Measurements from ENCODE around the gene SMURF2. TPM values are rescaled to one million over a fixed set of nuclear protein-coding genes. Genes with fewer than 3 reads are reported as not detected.
"Not testable (repeated sequence)": the region's sequence is repeated elsewhere in the genome, so short reads cannot be mapped to it uniquely, and the experiment has no call there.

Gene SMURF2
- polyA plus RNA-seq, 4 donors: 8.0 to 20.1 (median 12.9) TPM

DNA sequence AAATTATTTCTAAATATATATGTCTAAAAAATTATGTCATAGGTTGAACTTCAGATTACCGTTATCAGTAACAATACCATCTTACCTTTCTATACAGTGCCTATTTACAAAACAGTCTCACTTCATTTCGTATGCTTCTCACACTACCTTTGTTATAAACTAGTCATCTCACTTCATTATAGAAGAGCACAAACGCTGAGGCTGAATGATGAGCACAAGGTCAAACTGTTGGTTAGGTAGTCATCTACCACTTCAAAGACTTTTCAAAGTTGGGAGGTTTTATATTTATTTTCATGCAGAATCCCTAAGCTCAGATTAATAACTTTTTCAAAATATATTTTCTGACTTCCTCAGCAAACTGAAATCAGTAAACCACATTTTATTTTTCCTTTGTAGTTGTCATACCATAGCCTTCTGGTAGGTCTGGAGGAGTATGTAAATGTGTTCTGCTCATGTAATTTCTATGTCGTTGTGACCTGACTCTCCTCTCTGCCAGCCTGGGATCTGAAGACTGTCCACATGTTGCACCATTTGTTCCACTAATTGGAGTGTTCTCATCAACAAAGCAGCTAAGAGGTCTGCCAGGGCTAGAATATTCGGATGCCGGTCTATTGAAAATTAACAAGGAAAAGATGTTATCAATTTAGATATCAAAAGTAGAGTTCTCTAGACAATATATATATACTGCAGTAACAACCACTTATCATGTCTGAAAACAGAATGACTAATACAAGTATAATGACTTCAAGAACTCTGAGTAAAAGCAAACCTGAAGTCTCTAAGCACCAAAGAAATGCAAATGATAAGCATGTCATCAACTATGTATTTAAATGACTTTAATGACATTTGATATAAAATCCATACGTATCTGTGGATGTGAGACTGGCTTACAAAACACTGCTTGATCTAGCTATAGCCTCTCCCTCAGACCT is 81.5 kb downstream of the SMURF2 start:
- WGBS, 3 donors: 72 to 76% (median 73%) methylated on average over 7 of the region's 7 CpGs
- Histone ChIP-seq H3K27ac (ENCODE audit: low read depth in 1 of 3, low read length in 2 of 3) (no peak overlapping the region), H3K36me3 (ENCODE audit: control insufficient read depth in 3 of 3, insufficient read depth in 2 of 3, low read depth in 1 of 3, low read length in 3 of 3) (peaks cover 5 to 29% (median 8%) of the 10 kb centered on the region in 3 donors), H3K9me3 (ENCODE audit: control insufficient read depth in 2 of 2, insufficient read depth in 1 of 2, low read depth in 1 of 2, low read length in 1 of 2) (no peaks in the 10 kb centered on the region), H3K4me1 (ENCODE audit: control insufficient read depth in 3 of 3, insufficient read depth in 2 of 3, low read depth in 1 of 3, low read length in 2 of 3) (no peaks in the 10 kb centered on the region), H3K4me3 (ENCODE audit: low read depth in 1 of 3, low read length in 3 of 3) (no peak overlapping the region), H3K27me3 (ENCODE audit: control insufficient read depth in 3 of 3, insufficient read depth in 3 of 3, low read length in 3 of 3) (no peaks in the 10 kb centered on the region)
- no peak for FAIRE-seq
- DNase-seq: no peak

DNA sequence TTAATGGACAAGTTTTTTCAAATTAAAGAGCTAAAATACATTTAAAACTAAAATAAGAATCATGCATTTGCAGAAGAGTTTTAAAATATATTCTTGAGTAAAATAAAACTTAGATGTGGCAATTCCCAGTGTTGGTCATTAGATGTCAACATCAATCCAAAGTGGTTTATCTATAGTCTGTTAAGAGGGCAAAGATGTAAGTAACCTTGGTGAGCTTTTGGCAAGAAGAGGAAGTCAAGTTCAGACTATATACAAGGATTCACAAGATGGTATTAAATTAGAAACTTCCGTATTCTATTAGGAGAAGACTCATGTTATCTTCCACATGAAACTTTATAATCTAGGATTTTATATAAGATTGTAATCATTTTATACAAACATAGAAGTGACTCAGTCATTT is 82.2 kb downstream of the SMURF2 start:
- DNase-seq (no peak), FAIRE-seq (no peak)
- H3K36me3 ChIP-seq (ENCODE audit: control insufficient read depth in 3 of 3, insufficient read depth in 2 of 3, low read depth in 1 of 3, low read length in 3 of 3): peaks cover 5 to 32% (median 8%) of the 10 kb centered on the region in 3 donors
- 89 to 100% (median 90%) methylated on average over 1 of the region's 1 CpG for WGBS, 3 donors
- H3K27ac ChIP-seq (ENCODE audit: low read depth in 1 of 3, low read length in 2 of 3): no peak overlapping the region
- H3K4me1 ChIP-seq (ENCODE audit: control insufficient read depth in 3 of 3, insufficient read depth in 2 of 3, low read depth in 1 of 3, low read length in 2 of 3): no peaks in the 10 kb centered on the region
- no peaks in the 10 kb centered on the region for H3K9me3 ChIP-seq (ENCODE audit: control insufficient read depth in 2 of 2, insufficient read depth in 1 of 2, low read depth in 1 of 2, low read length in 1 of 2)
- H3K4me3 ChIP-seq (ENCODE audit: low read depth in 1 of 3, low read length in 3 of 3): no peak overlapping the region
- H3K27me3 ChIP-seq (ENCODE audit: control insufficient read depth in 3 of 3, insufficient read depth in 3 of 3, low read length in 3 of 3): no peaks in the 10 kb centered on the region

GRCh38 chr17:64577025-64577424 is 85.1 kb downstream of the SMURF2 start:
- H3K4me3 ChIP-seq (ENCODE audit: low read depth in 1 of 3, low read length in 3 of 3); H3K9me3 ChIP-seq (ENCODE audit: control insufficient read depth in 2 of 2, insufficient read depth in 1 of 2, low read depth in 1 of 2, low read length in 1 of 2); FAIRE-seq; H3K27ac ChIP-seq (ENCODE audit: low read depth in 1 of 3, low read length in 2 of 3); H3K27me3 ChIP-seq (ENCODE audit: control insufficient read depth in 3 of 3, insufficient read depth in 3 of 3, low read length in 3 of 3); DNase-seq; H3K4me1 ChIP-seq (ENCODE audit: control insufficient read depth in 3 of 3, insufficient read depth in 2 of 3, low read depth in 1 of 3, low read length in 2 of 3): not testable (repeated sequence)
- H3K36me3 ChIP-seq (ENCODE audit: control insufficient read depth in 3 of 3, insufficient read depth in 2 of 3, low read depth in 1 of 3, low read length in 3 of 3): peaks cover 2 to 28% (median 3%) of the 10 kb centered on the region in 3 donors
- 96 to 98% (median 96%) methylated on average over 4 of the region's 4 CpGs for WGBS, 3 donors

DNA sequence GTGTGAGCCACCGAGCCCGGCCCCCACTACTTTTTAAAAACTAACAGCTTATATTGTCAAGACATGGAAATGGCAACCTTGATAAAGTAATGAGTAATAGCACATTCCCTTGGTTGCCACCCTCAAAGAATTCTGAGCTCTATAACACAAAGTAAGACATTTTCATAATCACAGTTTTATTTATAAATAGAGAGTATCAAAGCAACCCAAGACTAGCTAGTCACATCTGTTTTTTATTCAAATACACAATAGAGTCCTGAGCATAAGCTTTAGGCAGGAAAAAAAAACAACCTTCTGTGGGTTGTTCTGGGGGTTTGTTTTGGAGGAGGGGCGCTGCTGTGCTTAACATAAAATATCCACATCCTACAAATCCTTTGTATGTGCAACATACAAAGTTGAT is 86.7 kb downstream of the SMURF2 start:
- 95 to 98% (median 96%) methylated on average over 3 of the region's 3 CpGs for WGBS, 3 donors
- no peak for FAIRE-seq
- no peak overlapping the region for H3K4me3 ChIP-seq (ENCODE audit: low read depth in 1 of 3, low read length in 3 of 3)
- no peaks in the 10 kb centered on the region for H3K27me3 ChIP-seq (ENCODE audit: control insufficient read depth in 3 of 3, insufficient read depth in 3 of 3, low read length in 3 of 3)
- H3K27ac ChIP-seq (ENCODE audit: low read depth in 1 of 3, low read length in 2 of 3): no peak overlapping the region
- no peak for DNase-seq
- no peaks in the 10 kb centered on the region for H3K9me3 ChIP-seq (ENCODE audit: control insufficient read depth in 2 of 2, insufficient read depth in 1 of 2, low read depth in 1 of 2, low read length in 1 of 2)
- peaks cover 3 to 33% (median 5%) of the 10 kb centered on the region in 3 donors for H3K36me3 ChIP-seq (ENCODE audit: control insufficient read depth in 3 of 3, insufficient read depth in 2 of 3, low read depth in 1 of 3, low read length in 3 of 3)
- H3K4me1 ChIP-seq (ENCODE audit: control insufficient read depth in 3 of 3, insufficient read depth in 2 of 3, low read depth in 1 of 3, low read length in 2 of 3): no peaks in the 10 kb centered on the region

- Histone ChIP-seq H3K4me1 (ENCODE audit: control insufficient read depth in 3 of 3, insufficient read depth in 2 of 3, low read depth in 1 of 3, low read length in 2 of 3) (no peaks in the 10 kb centered on the region), H3K9me3 (ENCODE audit: control insufficient read depth in 2 of 2, insufficient read depth in 1 of 2, low read depth in 1 of 2, low read length in 1 of 2) (no peaks in the 10 kb centered on the region), H3K4me3 (ENCODE audit: low read depth in 1 of 3, low read length in 3 of 3) (no peak overlapping the region), H3K27ac (ENCODE audit: low read depth in 1 of 3, low read length in 2 of 3) (no peak overlapping the region), H3K27me3 (ENCODE audit: control insufficient read depth in 3 of 3, insufficient read depth in 3 of 3, low read length in 3 of 3) (no peaks in the 10 kb centered on the region), H3K36me3 (ENCODE audit: control insufficient read depth in 3 of 3, insufficient read depth in 2 of 3, low read depth in 1 of 3, low read length in 3 of 3) (peaks cover 3 to 34% (median 7%) of the 10 kb centered on the region in 3 donors)
- DNase-seq: no peak
- 97 to 98% (median 97%) methylated on average over 1 of the region's 1 CpG for WGBS, 3 donors
- FAIRE-seq: no peak
Measured at GRCh38 chr17:64574646-64575045, 87.5 kb downstream of the SMURF2 start.

- Histone ChIP-seq H3K9me3 (ENCODE audit: control insufficient read depth in 2 of 2, insufficient read depth in 1 of 2, low read depth in 1 of 2, low read length in 1 of 2) (no peaks in the 10 kb centered on the region), H3K36me3 (ENCODE audit: control insufficient read depth in 3 of 3, insufficient read depth in 2 of 3, low read depth in 1 of 3, low read length in 3 of 3) (peaks cover 3 to 41% (median 9%) of the 10 kb centered on the region in 3 donors), H3K27ac (ENCODE audit: low read depth in 1 of 3, low read length in 2 of 3) (peak overlapping the region in 1 of 3 donors; percentile 34), H3K27me3 (ENCODE audit: control insufficient read depth in 3 of 3, insufficient read depth in 3 of 3, low read length in 3 of 3) (no peaks in the 10 kb centered on the region), H3K4me1 (ENCODE audit: control insufficient read depth in 3 of 3, insufficient read depth in 2 of 3, low read depth in 1 of 3, low read length in 2 of 3) (no peaks in the 10 kb centered on the region), H3K4me3 (ENCODE audit: low read depth in 1 of 3, low read length in 3 of 3) (no peak overlapping the region)
- FAIRE-seq: no peak
- no peak for DNase-seq
Measured at GRCh38 chr17:64573214-64573613, 88.9 kb downstream of the SMURF2 start.

GRCh38 chr17:64572682-64573154 is 89.4 kb downstream of the SMURF2 start:
- Histone ChIP-seq H3K4me1 (ENCODE audit: control insufficient read depth in 3 of 3, insufficient read depth in 2 of 3, low read depth in 1 of 3, low read length in 2 of 3) (no peaks in the 10 kb centered on the region), H3K27me3 (ENCODE audit: control insufficient read depth in 3 of 3, insufficient read depth in 3 of 3, low read length in 3 of 3) (no peaks in the 10 kb centered on the region), H3K27ac (ENCODE audit: low read depth in 1 of 3, low read length in 2 of 3) (peak overlapping the region in 1 of 3 donors; percentile 41), H3K4me3 (ENCODE audit: low read depth in 1 of 3, low read length in 3 of 3) (no peak overlapping the region), H3K36me3 (ENCODE audit: control insufficient read depth in 3 of 3, insufficient read depth in 2 of 3, low read depth in 1 of 3, low read length in 3 of 3) (peaks cover 3 to 39% (median 8%) of the 10 kb centered on the region in 3 donors), H3K9me3 (ENCODE audit: control insufficient read depth in 2 of 2, insufficient read depth in 1 of 2, low read depth in 1 of 2, low read length in 1 of 2) (no peaks in the 10 kb centered on the region)
- FAIRE-seq: no peak
- DNase-seq: peak in 1 of 2 donors; percentile 7
- 41 to 70% (median 60%) methylated on average over 3 of the region's 3 CpGs for WGBS, 3 donors

DNA sequence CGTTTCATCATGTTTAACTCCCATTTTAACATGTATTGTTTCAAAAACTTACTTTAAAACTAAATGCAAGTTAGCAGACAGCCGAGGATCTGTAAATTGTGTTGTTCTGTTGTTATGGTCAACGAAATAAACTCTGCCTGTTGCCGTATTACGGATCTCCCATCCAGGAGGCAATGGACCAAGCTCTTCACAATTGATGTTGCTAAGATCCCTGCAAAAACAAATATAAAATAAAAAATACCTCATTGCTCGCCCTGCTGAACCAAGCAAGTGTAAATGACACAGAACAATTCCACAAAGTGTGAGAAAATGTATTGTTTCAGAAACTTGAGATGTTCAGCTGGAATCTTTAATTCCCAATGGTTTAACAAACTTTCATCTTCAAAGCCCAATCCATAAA is 90.4 kb downstream of the SMURF2 start:
- no peaks in the 10 kb centered on the region for H3K9me3 ChIP-seq (ENCODE audit: control insufficient read depth in 2 of 2, insufficient read depth in 1 of 2, low read depth in 1 of 2, low read length in 1 of 2)
- no peak overlapping the region for H3K4me3 ChIP-seq (ENCODE audit: low read depth in 1 of 3, low read length in 3 of 3)
- no peaks in the 10 kb centered on the region for H3K27me3 ChIP-seq (ENCODE audit: control insufficient read depth in 3 of 3, insufficient read depth in 3 of 3, low read length in 3 of 3)
- DNase-seq (no peak), FAIRE-seq (no peak)
- no peak overlapping the region for H3K27ac ChIP-seq (ENCODE audit: low read depth in 1 of 3, low read length in 2 of 3)
- H3K36me3 ChIP-seq (ENCODE audit: control insufficient read depth in 3 of 3, insufficient read depth in 2 of 3, low read depth in 1 of 3, low read length in 3 of 3): peaks cover 0 to 38% (median 8%) of the 10 kb centered on the region in 3 donors
- H3K4me1 ChIP-seq (ENCODE audit: control insufficient read depth in 3 of 3, insufficient read depth in 2 of 3, low read depth in 1 of 3, low read length in 2 of 3): no peaks in the 10 kb centered on the region
- WGBS, 3 donors: 72 to 94% (median 88%) methylated on average over 6 of the region's 6 CpGs

All from small intestine (tissue), 7 donors.